H1 (cell line): Measurements from ENCODE around the gene AP3M1. TPM values are rescaled to one million over a fixed set of nuclear protein-coding genes. Genes with fewer than 3 reads are reported as not detected.

ENCODE experiments used
- CTCF ChIA-PET: fragments of 300-600 bp; sonication (Branson Sonifier 250); formaldehyde crosslinking; loops from one replicate; lab custom pipeline; 2021; ENCODE audit not compliant: partially characterized antibody; lab: Charles Lee
- POLR2A ChIA-PET: fragments of 300-600 bp; sonication (Branson Sonifier 250); formaldehyde crosslinking; loops from one replicate; lab custom pipeline; 2021; ENCODE audit warnings: inconsistent platforms; ENCODE audit not compliant: partially characterized antibody; lab: Charles Lee
- DNase-seq, 2 experiments: peaks; one replicate each; pipeline versions ENCODE4 v3.0.0 to v3.0.0-alpha.2; 2010 to 2022; ENCODE audit warnings: low spot score in 2 of 2, low read depth in 1 of 2, mixed read lengths in 1 of 2
- FAIRE-seq: peaks from 2 replicates; lab custom pipeline; 2011; peaks lifted over from hg19 to GRCh38; lab: Jason Lieb, UNC
- H2AFZ ChIP-seq: 2 replicates; pipeline ENCODE4 v1.8.1; 2012; ENCODE audit warnings: low read length, inconsistent platforms
- H2AK5ac ChIP-seq: 2 replicates; pipeline ENCODE4 v1.6.1; 2013; ENCODE audit warnings: low read depth, low read length
- H2BK120ac ChIP-seq: replicated peaks from 2 replicates; pipeline ENCODE3; 2013; ENCODE audit warnings: low read depth, low read length, inconsistent platforms
- H2BK12ac ChIP-seq: 2 replicates; pipeline ENCODE4 v1.6.1; 2013; ENCODE audit warnings: low read depth, low read length
- H2BK15ac ChIP-seq: 2 replicates; pipeline ENCODE4 v1.6.1; 2013; ENCODE audit warnings: low read length
- H2BK20ac ChIP-seq: 2 replicates; pipeline ENCODE4 v1.6.1; 2013; ENCODE audit warnings: low read length
- H2BK5ac ChIP-seq: 2 replicates; pipeline ENCODE4 v1.6.1; 2013; ENCODE audit warnings: low read depth, low read length
- H3K14ac ChIP-seq: 2 replicates; pipeline ENCODE4 v1.6.1; 2013; ENCODE audit warnings: inconsistent platforms; ENCODE audit not compliant: insufficient read length
- H3K18ac ChIP-seq: 2 replicates; pipeline ENCODE4 v1.6.1; 2013; ENCODE audit warnings: low read length; ENCODE audit errors: extremely low read depth
- H3K23ac ChIP-seq: 2 replicates; pipeline ENCODE4 v1.6.1; 2013; ENCODE audit warnings: inconsistent platforms; ENCODE audit not compliant: insufficient read length
- H3K23me2 ChIP-seq: 2 replicates; pipeline ENCODE4 v1.6.1; 2013; ENCODE audit warnings: low read depth, low read length
- H3K27ac ChIP-seq: 2 replicates; pipeline ENCODE4 v1.6.1; 2011; ENCODE audit warnings: low read depth, low read length, inconsistent platforms
- H3K27me3 ChIP-seq, 4 experiments: replicated peaks in 1 of 4; 1 replicate in 1 of 4; 2 replicates in 3 of 4; pipeline versions ENCODE4 v1.6.1 to v1.8.1; 2011 to 2013; ENCODE audit warnings: low read length in 3 of 4, mild to moderate bottlenecking in 3 of 4, inconsistent platforms in 2 of 4, mixed read lengths in 2 of 4, moderate library complexity in 1 of 4; ENCODE audit not compliant: control insufficient read depth in 3 of 4, insufficient read depth in 3 of 4; ENCODE audit errors: extremely low read depth in 1 of 4
- H3K36me3 ChIP-seq, 4 experiments: 2 replicates each; pipeline versions ENCODE4 v1.6.1 to v1.8.1; 2011 to 2013; ENCODE audit warnings: mild to moderate bottlenecking in 4 of 4, low read length in 3 of 4, moderate library complexity in 2 of 4, control low read depth in 1 of 4, inconsistent platforms in 1 of 4; ENCODE audit not compliant: insufficient read depth in 4 of 4, control insufficient read depth in 2 of 4
- H3K4ac ChIP-seq: replicated peaks from 2 replicates; pipeline ENCODE3; 2013; ENCODE audit warnings: low read length, low read depth, mixed read lengths, inconsistent platforms; ENCODE audit not compliant: insufficient read length
- H3K4me1 ChIP-seq, 4 experiments: replicated peaks in 1 of 4; 1 replicate in 1 of 4; 2 replicates in 3 of 4; pipeline versions ENCODE4 v1.6.1 to v1.8.1; 2011 to 2013; ENCODE audit warnings: low read length in 3 of 4, inconsistent platforms in 2 of 4, mixed read lengths in 1 of 4; ENCODE audit not compliant: insufficient read depth in 4 of 4, control insufficient read depth in 3 of 4
- H3K4me2 ChIP-seq, 2 experiments: 2 replicates each; pipeline versions ENCODE4 v1.6.1 to v1.8.1; 2011 to 2013; ENCODE audit warnings: low read depth in 2 of 2, low read length in 2 of 2, control low read depth in 1 of 2, inconsistent platforms in 1 of 2, mild to moderate bottlenecking in 1 of 2; ENCODE audit not compliant: insufficient read depth in 1 of 2
- H3K4me3 ChIP-seq, 4 experiments: fragments of 200-600, 300-600 bp in 1 of 4; sonication (generic), shearing (Covaris generic), sonication (Bioruptor Twin) in 1 of 4; 2 replicates each; pipeline versions ENCODE4 v1.5.1 to v1.8.1; 2011 to 2016; ENCODE audit warnings: low read length in 4 of 4, low read depth in 3 of 4, control low read depth in 2 of 4, inconsistent platforms in 2 of 4, mild to moderate bottlenecking in 2 of 4, mixed read lengths in 1 of 4, moderate library complexity in 1 of 4; ENCODE audit not compliant: insufficient read depth in 2 of 4; ENCODE audit errors: extremely low read depth in 1 of 4
- H3K56ac ChIP-seq: replicated peaks from 2 replicates; pipeline ENCODE3; 2013; ENCODE audit warnings: low read depth, mild to moderate bottlenecking, mixed read lengths, low read length, inconsistent platforms; ENCODE audit not compliant: insufficient read length
- H3K79me1 ChIP-seq: 2 replicates; pipeline ENCODE4 v1.6.1; 2013; ENCODE audit warnings: low read depth, low read length, control low read depth
- H3K79me2 ChIP-seq, 2 experiments: 2 replicates each; pipeline versions ENCODE4 v1.6.1 to v1.8.1; 2012 to 2013; ENCODE audit warnings: low read length in 2 of 2, mild to moderate bottlenecking in 2 of 2, inconsistent platforms in 1 of 2; ENCODE audit not compliant: insufficient read depth in 2 of 2, control insufficient read depth in 1 of 2
- H3K9ac ChIP-seq, 4 experiments: replicated peaks in 1 of 4; 1 replicate in 1 of 4; 2 replicates in 3 of 4; pipeline versions ENCODE4 v1.6.1 to v1.8.1; 2011 to 2013; ENCODE audit warnings: low read depth in 3 of 4, low read length in 3 of 4, control low read depth in 2 of 4, mild to moderate bottlenecking in 2 of 4, moderate library complexity in 2 of 4, inconsistent platforms in 1 of 4; ENCODE audit errors: extremely low read depth in 1 of 4
- H3K9me3 ChIP-seq, 2 experiments: 2 replicates each; pipeline versions ENCODE4 v1.6.1 to v1.8.1; 2012 to 2013; ENCODE audit warnings: mild to moderate bottlenecking in 2 of 2, moderate library complexity in 2 of 2, control low read depth in 1 of 2, inconsistent platforms in 1 of 2, low read depth in 1 of 2, low read length in 1 of 2, mixed read lengths in 1 of 2; ENCODE audit not compliant: insufficient read depth in 2 of 2
- H4K20me1 ChIP-seq, 2 experiments: replicated peaks in 1 of 2; 2 replicates each; pipeline versions ENCODE3 to v1.8.1; 2011 to 2013; ENCODE audit warnings: inconsistent platforms in 2 of 2, low read length in 2 of 2, mild to moderate bottlenecking in 1 of 2; ENCODE audit not compliant: insufficient read depth in 2 of 2, control insufficient read depth in 1 of 2
- H4K5ac ChIP-seq: 2 replicates; pipeline ENCODE4 v1.6.1; 2013; ENCODE audit warnings: low read length, low read depth, mixed read lengths, inconsistent platforms; ENCODE audit not compliant: insufficient read length
- H4K8ac ChIP-seq: 2 replicates; pipeline ENCODE4 v1.8.0; 2013; ENCODE audit warnings: mild to moderate bottlenecking, moderate library complexity, low read length, inconsistent platforms; ENCODE audit not compliant: insufficient read depth; ENCODE audit errors: extremely low read depth
- H4K91ac ChIP-seq: replicated peaks from 2 replicates; pipeline ENCODE3; 2013; ENCODE audit warnings: low read length, mixed read lengths, inconsistent platforms; ENCODE audit not compliant: insufficient read length
- CEBPB ChIP-seq: IDR thresholded peaks from 2 replicates; pipeline ENCODE4 v1.6.1; 2012; ENCODE audit warnings: low read depth, low read length
- CHD2 ChIP-seq: IDR thresholded peaks from 2 replicates; pipeline ENCODE4 v1.6.1; 2012; ENCODE audit warnings: low read length, improper control_type of control experiment
- EP300 ChIP-seq, 2 experiments: IDR thresholded peaks; 1 replicate in 1 of 2; 2 replicates in 1 of 2; pipeline ENCODE4 v1.6.1; 2011 to 2012; ENCODE audit warnings: low read depth in 2 of 2, low read length in 2 of 2, mild to moderate bottlenecking in 2 of 2, borderline replicate concordance in 1 of 2, inconsistent platforms in 1 of 2, moderate library complexity in 1 of 2
- HDAC2 ChIP-seq, 2 experiments: fragments of 300-600 bp in 1 of 2; sonication (generic) in 1 of 2; IDR thresholded peaks; 2 replicates each; pipeline ENCODE4 v1.6.1; 2011 to 2012; ENCODE audit warnings: low read depth in 2 of 2, low read length in 2 of 2, mild to moderate bottlenecking in 2 of 2, moderate library complexity in 2 of 2, borderline replicate concordance in 1 of 2, inconsistent platforms in 1 of 2
- JUN ChIP-seq: IDR thresholded peaks from 2 replicates; pipeline ENCODE4 v1.6.1; 2011; ENCODE audit warnings: low read depth, mild to moderate bottlenecking, improper control_type of control experiment, low read length
- NANOG ChIP-seq: IDR thresholded peaks from 2 replicates; pipeline ENCODE4 v1.6.1; 2011; ENCODE audit warnings: low read length, low read depth, mild to moderate bottlenecking, inconsistent platforms; ENCODE audit not compliant: insufficient read depth, poor library complexity, severe bottlenecking
- RNF2 ChIP-seq: fragments of 200-900, 300-1000 bp; sonication (generic); IDR thresholded peaks from 2 replicates; pipeline ENCODE4 v1.7.1; 2016; ENCODE audit warnings: borderline replicate concordance, low read depth, mild to moderate bottlenecking, antibody characterized with exemption, low read length; ENCODE audit not compliant: poor library complexity, severe bottlenecking; ENCODE audit errors: missing control alignments
- SP2 ChIP-seq: IDR thresholded peaks from 2 replicates; pipeline ENCODE4 v1.6.1; 2012; ENCODE audit warnings: mild to moderate bottlenecking, low read length, inconsistent platforms
- WGBS, 2 experiments: shearing (Covaris generic) in 1 of 2; methylation state at CpG; one replicate each; pipeline versions ENCODE4 v1.1.6 to v1.1.7; 2013 to 2015; ENCODE audit warnings: low lambda C conversion rate in 2 of 2, mixed read lengths in 2 of 2, inconsistent platforms in 1 of 2, low coverage in 1 of 2, missing lambda C conversion rate in 1 of 2; ENCODE audit not compliant: insufficient replicate concordance in 2 of 2, insufficient coverage in 1 of 2, insufficient read length in 1 of 2; ENCODE audit errors: extremely low coverage in 1 of 2, missing lambda C conversion rate in 1 of 2; 5-methylcytosine and 5-hydroxymethylcytosine counted together
- polyA plus RNA-seq, 7 experiments: library from polyadenylated mRNA; depleted of rRNA in 3 of 7; stranded (reverse) in 5 of 7; unstranded in 2 of 7; fragments of >200 nt in 5 of 7; fragments of 200-250 nt in 2 of 7; gene quantifications; 1 replicate in 5 of 7; 2 replicates in 1 of 7; 4 replicates in 1 of 7; pipeline versions ENCODE4 v1.2.1 to v1.2.3, GENCODE V29; 2011 to 2013; ENCODE audit warnings: missing spikeins in 2 of 7, mixed read lengths in 2 of 7
- total RNA-seq: library from RNA; stranded (reverse); fragmentation: NEBNext Ultra II Directional; extraction: Animal tissue kit (Norgen Biotek cat#: 25700); gene quantifications from 2 replicates; pipeline ENCODE4 v1.2.1, GENCODE V29; 2021
- TF ChIP-seq, protein P1 (sequence below): IDR thresholded peaks from 2 replicates; pipeline ENCODE4 v1.6.1; 2012; ENCODE audit warnings: low read length, inconsistent platforms
- TF ChIP-seq, protein P2 (sequence below): IDR thresholded peaks from 2 replicates; pipeline ENCODE4 v1.6.1; 2012; ENCODE audit warnings: inconsistent platforms

The AP3M1 gene
- total and polyA plus RNA-seq, 2 of the 8 experiments (the other 6 are each of a cell fraction or from before 2014, with no cell fraction given) = 23.9 to 38.9 TPM

DNA sequence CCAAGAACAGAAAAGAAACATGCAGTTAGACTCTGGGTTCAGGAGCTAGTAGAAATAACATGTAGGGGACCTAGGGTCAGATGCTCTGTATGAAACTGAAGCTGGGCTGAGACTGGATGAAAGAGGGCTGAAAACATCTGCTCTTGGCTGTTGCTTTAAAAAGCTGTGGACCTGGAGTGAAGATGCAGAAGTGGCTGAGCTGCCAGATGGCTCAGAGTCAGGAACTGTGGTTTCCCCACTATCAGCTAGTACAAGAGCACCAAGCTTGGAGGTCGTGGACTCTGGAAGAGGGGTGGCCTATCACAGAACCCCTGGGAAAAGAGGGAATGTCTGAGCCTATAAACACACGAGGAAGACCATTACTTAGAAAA is 6.3 kb upstream of the AP3M1 start:
- no peak for FAIRE-seq
- no peak overlapping the region for H3K56ac ChIP-seq
- TF ChIP-seq CHD2 = no peak
- TF ChIP-seq, protein P1, sequence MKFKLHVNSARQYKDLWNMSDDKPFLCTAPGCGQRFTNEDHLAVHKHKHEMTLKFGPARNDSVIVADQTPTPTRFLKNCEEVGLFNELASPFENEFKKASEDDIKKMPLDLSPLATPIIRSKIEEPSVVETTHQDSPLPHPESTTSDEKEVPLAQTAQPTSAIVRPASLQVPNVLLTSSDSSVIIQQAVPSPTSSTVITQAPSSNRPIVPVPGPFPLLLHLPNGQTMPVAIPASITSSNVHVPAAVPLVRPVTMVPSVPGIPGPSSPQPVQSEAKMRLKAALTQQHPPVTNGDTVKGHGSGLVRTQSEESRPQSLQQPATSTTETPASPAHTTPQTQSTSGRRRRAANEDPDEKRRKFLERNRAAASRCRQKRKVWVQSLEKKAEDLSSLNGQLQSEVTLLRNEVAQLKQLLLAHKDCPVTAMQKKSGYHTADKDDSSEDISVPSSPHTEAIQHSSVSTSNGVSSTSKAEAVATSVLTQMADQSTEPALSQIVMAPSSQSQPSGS = no peak
- no peak for TF ChIP-seq JUN
- no peak for TF ChIP-seq RNF2
- no peak for TF ChIP-seq EP300 (IDR thresholded peaks at IDR 0.05; ENCODE audit: borderline replicate concordance in 1 of 2, low read depth in 2 of 2, low read length in 2 of 2)
- no peak for TF ChIP-seq CEBPB
- TF ChIP-seq NANOG = no peak
- TF ChIP-seq SP2 = no peak
- no peak for TF ChIP-seq HDAC2 (IDR thresholded peaks at IDR 0.05; ENCODE audit: borderline replicate concordance in 1 of 2, low read depth in 2 of 2, low read length in 2 of 2)
- TF ChIP-seq, protein P2, sequence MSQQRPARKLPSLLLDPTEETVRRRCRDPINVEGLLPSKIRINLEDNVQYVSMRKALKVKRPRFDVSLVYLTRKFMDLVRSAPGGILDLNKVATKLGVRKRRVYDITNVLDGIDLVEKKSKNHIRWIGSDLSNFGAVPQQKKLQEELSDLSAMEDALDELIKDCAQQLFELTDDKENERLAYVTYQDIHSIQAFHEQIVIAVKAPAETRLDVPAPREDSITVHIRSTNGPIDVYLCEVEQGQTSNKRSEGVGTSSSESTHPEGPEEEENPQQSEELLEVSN = no peak

More for the DNA sequence above, 6.3 kb upstream of the AP3M1 start:
- Histone ChIP-seq H3K14ac (no peak overlapping the region), H4K20me1 (peaks cover 2 to 7% of the 10 kb centered on the region in 2 experiments), H4K91ac (no peak overlapping the region), H4K8ac (no peak overlapping the region), H3K18ac (no peak overlapping the region), H2BK20ac (no peak overlapping the region), H4K5ac (no peak overlapping the region), H3K9ac (no peak overlapping the region), H2BK12ac (no peak overlapping the region), H2AK5ac (no peak overlapping the region), H3K27ac (no peak overlapping the region), H3K4me1 (no peaks in the 10 kb centered on the region; a peak in 4 of 7 replicates), H3K79me2 (peaks cover 3 to 80% of the 10 kb centered on the region in 2 experiments; a peak in 3 of 4 replicates), H3K23ac (no peak overlapping the region), H3K4me3 (no peak overlapping the region), H3K23me2 (0 out of 2 replicates have a peak, but pooled peaks cover under 1% of the 10 kb centered on the region), H2AFZ (no peak overlapping the region), H2BK5ac (no peak overlapping the region), H3K36me3 (no peaks in the 10 kb centered on the region), H3K9me3 (no peaks in the 10 kb centered on the region), H3K79me1 (peaks cover 2% of the 10 kb centered on the region), H2BK15ac (no peak overlapping the region), H3K4ac (no peak overlapping the region), H2BK120ac (no peak overlapping the region), H3K27me3 (no peaks in the 10 kb centered on the region), H3K4me2 (no peak overlapping the region)
- DNase-seq = no peak
- ChIA-PET POLR2A (interaction anchor here (1.1 to 3.3 kb wide), 2 partner anchors 8 to 20 kb away, joined by 4 to 14 read pairs; no protein-coding TSS in a partner anchor), CTCF (interaction anchor here (1.2 to 1.4 kb wide), 3 partner anchors 8 to 87 kb away, joined by 3 to 4 read pairs (median 4); no protein-coding TSS in a partner anchor)
- 80% methylated on average over 2 of the region's 2 CpGs; no CpG with 5 or more reads in 1 of the 2 experiments for WGBS, 2 experiments
